Activated naive CD8-positive, alpha-beta T cell treated with anti-CD3 and anti-CD28 coated beads for 36 hours (primary cell): Measurements from ENCODE around the gene KCNH2. TPM values are rescaled to one million over a fixed set of nuclear protein-coding genes. Genes with fewer than 3 reads are reported as not detected.

Experiments
- DNase-seq: peaks from one replicate; pipeline ENCODE4 v3.0.0; 2021
- H3K27ac Mint-ChIP-seq: one replicate; pipeline ENCODE4 v1.8.0; 2022; ENCODE audit warnings: mild to moderate bottlenecking, moderate library complexity, mixed read lengths
- H3K27me3 Mint-ChIP-seq: one replicate; pipeline ENCODE4 v1.8.0; 2022; ENCODE audit warnings: mild to moderate bottlenecking, mixed read lengths
- H3K36me3 Mint-ChIP-seq: one replicate; pipeline ENCODE4 v1.8.0; 2021; ENCODE audit warnings: mild to moderate bottlenecking, mixed read lengths
- H3K4me1 Mint-ChIP-seq: one replicate; pipeline ENCODE4 v1.8.0; 2021; ENCODE audit warnings: mixed read lengths
- H3K4me3 Mint-ChIP-seq: one replicate; pipeline ENCODE4 v1.8.0; 2022; ENCODE audit warnings: mild to moderate bottlenecking, moderate library complexity, mixed read lengths
- H3K9me3 Mint-ChIP-seq: one replicate; pipeline ENCODE4 v1.8.0; 2022; ENCODE audit warnings: mixed read lengths
- total RNA-seq, 2 experiments: library from RNA; stranded (reverse); gene quantifications; one replicate each; pipeline ENCODE4 v1.2.3, GENCODE V29; 2021

KCNH2 gene
- total RNA-seq, 2 experiments from 2014 or later: 0.22 to 0.45 TPM

GRCh38 chr7:150954986-150955518 lies 23.1 kb downstream of the KCNH2 start:
- H3K27me3 Mint-ChIP-seq: peaks cover 43% of the 10 kb centered on the region
- no peak overlapping the region for H3K4me3 Mint-ChIP-seq
- H3K36me3 Mint-ChIP-seq: peaks cover 2% of the 10 kb centered on the region
- no peaks in the 10 kb centered on the region for H3K9me3 Mint-ChIP-seq
- H3K4me1 Mint-ChIP-seq: peaks cover 6% of the 10 kb centered on the region
- no peak for DNase-seq
- H3K27ac Mint-ChIP-seq: no peak overlapping the region

- Mint-ChIP-seq H3K36me3 (peaks cover 2% of the 10 kb centered on the region), H3K27me3 (peaks cover 37% of the 10 kb centered on the region), H3K4me3 (no peak overlapping the region), H3K4me1 (peaks cover 7% of the 10 kb centered on the region), H3K9me3 (no peaks in the 10 kb centered on the region), H3K27ac (no peak overlapping the region)
- DNase-seq: no peak
Measured at GRCh38 chr7:150954201-150954985, 23.7 kb downstream of the KCNH2 start.

- no peak for DNase-seq
- no peak overlapping the region for H3K4me3 Mint-ChIP-seq
- H3K27me3 Mint-ChIP-seq: peaks cover 33% of the 10 kb centered on the region
- H3K27ac Mint-ChIP-seq: no peak overlapping the region
- no peaks in the 10 kb centered on the region for H3K9me3 Mint-ChIP-seq
- H3K4me1 Mint-ChIP-seq: peaks cover 6% of the 10 kb centered on the region
- H3K36me3 Mint-ChIP-seq: no peaks in the 10 kb centered on the region
Measured at GRCh38 chr7:150953061-150953997, 24.8 kb downstream of the KCNH2 start.

DNA sequence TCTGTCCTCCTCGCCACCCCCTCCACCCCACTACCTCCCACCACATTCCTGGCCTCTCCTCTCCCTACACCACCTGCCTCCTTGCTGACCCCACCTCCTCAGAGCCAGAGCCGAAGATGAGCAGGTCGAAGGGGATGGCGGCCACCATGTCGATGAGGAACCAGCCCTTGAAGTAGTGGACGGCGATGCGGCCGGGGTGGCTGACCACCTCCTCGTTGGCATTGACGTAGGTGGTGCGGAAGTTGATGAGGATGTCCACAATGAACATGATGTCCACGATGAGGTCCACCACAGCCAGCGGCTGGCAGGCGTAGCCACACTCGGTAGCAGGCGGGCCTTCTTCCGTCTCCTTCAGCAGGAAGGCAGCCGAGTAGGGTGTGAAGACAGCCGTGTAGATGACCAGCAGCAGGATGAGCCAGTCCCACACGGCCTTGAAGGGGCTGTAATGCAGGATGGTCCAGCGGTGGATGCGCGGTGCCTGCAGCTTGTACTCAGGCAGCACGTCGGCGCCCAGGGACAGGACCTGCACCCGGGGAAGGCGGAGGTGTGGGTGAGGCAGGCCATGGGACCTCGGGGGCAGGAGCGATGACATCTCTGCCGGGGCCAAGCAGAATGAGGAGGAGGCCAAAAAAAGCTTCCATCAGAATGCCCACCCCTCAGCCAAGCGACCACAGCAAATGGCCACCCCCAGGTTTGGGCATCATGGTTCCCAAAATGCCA lies 25.6 kb downstream of the KCNH2 start:
- no peak overlapping the region for H3K4me3 Mint-ChIP-seq
- peaks cover 35% of the 10 kb centered on the region for H3K27me3 Mint-ChIP-seq
- H3K9me3 Mint-ChIP-seq: no peaks in the 10 kb centered on the region
- H3K4me1 Mint-ChIP-seq: peaks cover 6% of the 10 kb centered on the region
- DNase-seq: no peak
- no peak overlapping the region for H3K27ac Mint-ChIP-seq
- H3K36me3 Mint-ChIP-seq: no peaks in the 10 kb centered on the region

- Mint-ChIP-seq H3K36me3 (no peaks in the 10 kb centered on the region), H3K4me3 (no peak overlapping the region), H3K4me1 (peaks cover 6% of the 10 kb centered on the region), H3K27ac (no peak overlapping the region), H3K9me3 (no peaks in the 10 kb centered on the region), H3K27me3 (peaks cover 29% of the 10 kb centered on the region)
- no peak for DNase-seq
Measured at GRCh38 chr7:150951521-150951920, 26.6 kb downstream of the KCNH2 start.

- peaks cover 26% of the 10 kb centered on the region for H3K27me3 Mint-ChIP-seq
- no peak overlapping the region for H3K27ac Mint-ChIP-seq
- H3K4me3 Mint-ChIP-seq: no peak overlapping the region
- H3K9me3 Mint-ChIP-seq: no peaks in the 10 kb centered on the region
- no peak for DNase-seq
- H3K4me1 Mint-ChIP-seq: peaks cover 7% of the 10 kb centered on the region
- no peaks in the 10 kb centered on the region for H3K36me3 Mint-ChIP-seq
Measured at GRCh38 chr7:150951181-150951520, 27.0 kb downstream of the KCNH2 start.

- no peak overlapping the region for H3K4me3 Mint-ChIP-seq
- H3K27me3 Mint-ChIP-seq: peaks cover 22% of the 10 kb centered on the region
- no peak for DNase-seq
- H3K9me3 Mint-ChIP-seq: no peaks in the 10 kb centered on the region
- peaks cover 5% of the 10 kb centered on the region for H3K4me1 Mint-ChIP-seq
- no peak overlapping the region for H3K27ac Mint-ChIP-seq
- H3K36me3 Mint-ChIP-seq: no peaks in the 10 kb centered on the region
Measured at GRCh38 chr7:150950496-150951180, 27.5 kb downstream of the KCNH2 start.

GRCh38 chr7:150949971-150950491 lies 28.1 kb downstream of the KCNH2 start:
- Mint-ChIP-seq H3K9me3 (no peaks in the 10 kb centered on the region), H3K36me3 (no peaks in the 10 kb centered on the region), H3K27ac (no peak overlapping the region), H3K27me3 (peaks cover 25% of the 10 kb centered on the region), H3K4me1 (peaks cover 5% of the 10 kb centered on the region), H3K4me3 (no peak overlapping the region)
- no peak for DNase-seq

DNA sequence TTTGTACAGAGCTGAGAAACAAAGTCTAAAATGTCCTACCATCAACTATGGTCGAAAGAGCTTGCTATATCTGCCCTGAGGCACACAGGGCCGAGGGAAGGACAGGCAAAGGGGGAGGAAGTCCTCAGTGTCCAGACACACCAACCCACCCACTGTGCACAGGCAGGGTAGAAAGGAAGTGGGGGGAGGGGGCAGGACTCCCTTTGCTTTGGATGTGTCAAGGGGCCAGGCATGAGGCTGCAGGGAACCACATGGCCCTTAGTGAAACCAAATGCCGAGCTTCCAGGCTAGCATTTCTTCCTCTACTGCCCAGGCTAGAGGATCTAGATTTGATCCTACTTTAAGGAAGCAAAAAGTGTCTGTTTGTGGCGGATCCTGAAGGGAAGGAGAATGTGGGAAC lies 28.6 kb downstream of the KCNH2 start:
- H3K36me3 Mint-ChIP-seq: no peaks in the 10 kb centered on the region
- DNase-seq: no peak

GRCh38 chr7:150948791-150949251 lies 29.3 kb downstream of the KCNH2 start:
- no peak for DNase-seq
- H3K4me3 Mint-ChIP-seq: no peak overlapping the region
- no peak overlapping the region for H3K27ac Mint-ChIP-seq
- peaks cover 19% of the 10 kb centered on the region for H3K27me3 Mint-ChIP-seq
- H3K4me1 Mint-ChIP-seq: peaks cover 5% of the 10 kb centered on the region
- H3K9me3 Mint-ChIP-seq: no peaks in the 10 kb centered on the region
- H3K36me3 Mint-ChIP-seq: no peaks in the 10 kb centered on the region

More for the DNA sequence above, 28.6 kb downstream of the KCNH2 start:
- H3K9me3 Mint-ChIP-seq: no peaks in the 10 kb centered on the region
- peaks cover 20% of the 10 kb centered on the region for H3K27me3 Mint-ChIP-seq
- H3K4me1 Mint-ChIP-seq: peaks cover 5% of the 10 kb centered on the region
- H3K4me3 Mint-ChIP-seq: no peak overlapping the region
- no peak overlapping the region for H3K27ac Mint-ChIP-seq

- no peak overlapping the region for H3K4me3 Mint-ChIP-seq
- no peak overlapping the region for H3K27ac Mint-ChIP-seq
- H3K36me3 Mint-ChIP-seq: no peaks in the 10 kb centered on the region
- H3K27me3 Mint-ChIP-seq: peaks cover 19% of the 10 kb centered on the region
- no peaks in the 10 kb centered on the region for H3K9me3 Mint-ChIP-seq
- H3K4me1 Mint-ChIP-seq: peaks cover 5% of the 10 kb centered on the region
- DNase-seq: no peak
Measured at GRCh38 chr7:150947761-150948651, 30.1 kb downstream of the KCNH2 start.

DNA sequence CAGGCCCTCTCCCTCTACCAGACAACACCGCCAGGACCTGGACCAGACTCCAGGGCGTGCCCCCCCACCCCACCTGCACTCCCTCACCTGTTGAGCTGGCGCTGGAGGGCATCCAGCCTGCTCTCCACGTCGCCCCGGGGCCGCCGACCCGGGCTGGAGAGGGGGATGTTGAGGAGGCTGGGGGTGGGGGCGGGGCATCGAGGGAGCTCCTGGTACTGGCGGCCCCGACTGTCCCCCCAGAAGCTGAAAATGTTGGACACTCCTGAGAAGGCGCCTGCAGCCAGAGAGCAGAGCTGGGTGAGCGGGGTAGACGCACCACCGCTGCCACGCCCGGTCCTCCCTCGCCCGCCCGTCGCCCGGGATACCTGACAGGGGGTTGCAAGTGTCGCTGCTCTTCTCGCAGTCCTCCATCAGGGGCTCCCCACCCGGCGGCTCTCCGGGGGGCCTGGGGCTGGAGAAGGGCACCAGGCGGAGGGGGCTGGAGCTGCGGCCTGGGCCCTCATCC lies 30.8 kb downstream of the KCNH2 start:
- peaks cover 11% of the 10 kb centered on the region for H3K4me1 Mint-ChIP-seq
- no peak overlapping the region for H3K4me3 Mint-ChIP-seq
- no peaks in the 10 kb centered on the region for H3K36me3 Mint-ChIP-seq
- H3K27me3 Mint-ChIP-seq: peaks cover 19% of the 10 kb centered on the region
- DNase-seq: no peak
- no peaks in the 10 kb centered on the region for H3K9me3 Mint-ChIP-seq
- H3K27ac Mint-ChIP-seq: no peak overlapping the region
